ENCODE measurements around the gene VGLL1. TPM values are rescaled to one million over a fixed set of nuclear protein-coding genes. Genes with fewer than 3 reads are reported as not detected.

Gene VGLL1
- total and polyA plus RNA-seq, 4 donors = 0.40 to 13.8 (median 2.2) TPM

DNA sequence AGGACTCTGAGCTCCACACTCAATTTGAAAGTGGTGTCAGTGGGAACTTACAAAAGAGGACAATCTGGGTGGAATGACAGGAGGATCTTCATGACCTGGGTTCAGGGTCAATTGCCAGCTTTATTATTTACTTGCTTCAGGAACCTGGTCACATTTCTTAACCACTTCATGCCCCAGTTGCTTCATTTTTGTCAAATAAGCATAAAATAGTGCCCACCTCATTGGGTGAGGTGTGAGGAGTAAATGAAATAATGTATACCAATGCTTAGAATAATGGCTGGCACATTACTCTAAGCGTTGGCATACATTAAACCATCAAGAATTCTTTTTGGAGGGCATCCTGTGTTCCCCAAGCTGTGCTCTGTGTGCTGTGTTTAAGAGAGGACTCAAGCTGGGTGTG, 19.4 kb downstream of the VGLL1 start:
- Histone ChIP-seq H3K4me3 (no peak overlapping the region), H3K27me3 (ENCODE audit: control insufficient read depth in 3 of 3, insufficient read depth in 3 of 3, low read length in 2 of 3) (peaks cover 0 to 28% (median 20%) of the 10 kb centered on the region in 3 donors), H3K9me3 (ENCODE audit: control insufficient read depth in 4 of 4, insufficient read depth in 3 of 4, low read length in 3 of 4) (no peaks in the 10 kb centered on the region), H3K9ac (ENCODE audit: insufficient read depth in 1 of 2, low read length in 2 of 2) (no peak overlapping the region), H3K4me1 (ENCODE audit: control insufficient read depth in 5 of 5, insufficient read depth in 5 of 5, low read length in 5 of 5) (no peaks in the 10 kb centered on the region), H3K27ac (ENCODE audit: low read depth in 1 of 2, low read length in 1 of 2) (no peak overlapping the region), H3K36me3 (ENCODE audit: control insufficient read depth in 4 of 4, insufficient read depth in 4 of 4, low read length in 4 of 4) (no peaks in the 10 kb centered on the region)
- ATAC-seq (ENCODE audit: insufficient read depth, low FRiP score) (no peak), DNase-seq (no peak)
- TF ChIP-seq, protein P1, sequence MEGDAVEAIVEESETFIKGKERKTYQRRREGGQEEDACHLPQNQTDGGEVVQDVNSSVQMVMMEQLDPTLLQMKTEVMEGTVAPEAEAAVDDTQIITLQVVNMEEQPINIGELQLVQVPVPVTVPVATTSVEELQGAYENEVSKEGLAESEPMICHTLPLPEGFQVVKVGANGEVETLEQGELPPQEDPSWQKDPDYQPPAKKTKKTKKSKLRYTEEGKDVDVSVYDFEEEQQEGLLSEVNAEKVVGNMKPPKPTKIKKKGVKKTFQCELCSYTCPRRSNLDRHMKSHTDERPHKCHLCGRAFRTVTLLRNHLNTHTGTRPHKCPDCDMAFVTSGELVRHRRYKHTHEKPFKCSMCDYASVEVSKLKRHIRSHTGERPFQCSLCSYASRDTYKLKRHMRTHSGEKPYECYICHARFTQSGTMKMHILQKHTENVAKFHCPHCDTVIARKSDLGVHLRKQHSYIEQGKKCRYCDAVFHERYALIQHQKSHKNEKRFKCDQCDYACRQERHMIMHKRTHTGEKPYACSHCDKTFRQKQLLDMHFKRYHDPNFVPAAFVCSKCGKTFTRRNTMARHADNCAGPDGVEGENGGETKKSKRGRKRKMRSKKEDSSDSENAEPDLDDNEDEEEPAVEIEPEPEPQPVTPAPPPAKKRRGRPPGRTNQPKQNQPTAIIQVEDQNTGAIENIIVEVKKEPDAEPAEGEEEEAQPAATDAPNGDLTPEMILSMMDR (IDR thresholded peaks at IDR 0.05; ENCODE audit: control extremely low read depth, extremely low read depth) = no peak
- WGBS, 2 donors = 70 to 100% methylated on average over 1 of the region's 1 CpG

DNA sequence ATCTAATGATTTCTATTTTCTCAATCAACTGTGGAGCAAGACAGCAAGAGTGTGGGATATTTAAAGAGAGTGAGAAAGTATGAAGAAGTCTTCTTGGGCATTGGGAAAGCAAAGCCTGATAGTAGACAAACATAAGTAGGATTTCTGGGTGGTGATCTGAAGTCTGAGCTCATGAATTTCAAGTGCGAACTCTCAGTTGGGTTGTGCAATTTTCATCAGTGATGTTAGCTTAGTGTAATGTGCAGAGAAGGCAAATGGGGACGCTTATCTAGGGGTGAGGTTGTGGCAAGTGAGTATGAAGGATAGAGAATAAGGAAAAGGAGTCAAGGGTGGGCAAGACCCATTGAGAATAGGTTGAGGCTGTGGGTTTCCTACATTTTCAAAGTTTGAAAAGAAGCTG, 23.7 kb downstream of the VGLL1 start:
- TF ChIP-seq, protein P1 (IDR thresholded peaks at IDR 0.05; ENCODE audit: control extremely low read depth, extremely low read depth) = no peak
- Histone ChIP-seq H3K4me1 (ENCODE audit: control insufficient read depth in 5 of 5, insufficient read depth in 5 of 5, low read length in 5 of 5) (no peaks in the 10 kb centered on the region), H3K9me3 (ENCODE audit: control insufficient read depth in 4 of 4, insufficient read depth in 3 of 4, low read length in 3 of 4) (no peaks in the 10 kb centered on the region), H3K27ac (ENCODE audit: low read depth in 1 of 2, low read length in 1 of 2) (no peak overlapping the region), H3K36me3 (ENCODE audit: control insufficient read depth in 4 of 4, insufficient read depth in 4 of 4, low read length in 4 of 4) (no peaks in the 10 kb centered on the region), H3K4me3 (no peak overlapping the region), H3K27me3 (ENCODE audit: control insufficient read depth in 3 of 3, insufficient read depth in 3 of 3, low read length in 2 of 3) (peaks cover 0 to 19% (median 16%) of the 10 kb centered on the region in 3 donors), H3K9ac (ENCODE audit: insufficient read depth in 1 of 2, low read length in 2 of 2) (no peak overlapping the region)
- ATAC-seq (ENCODE audit: insufficient read depth, low FRiP score) (no peak), DNase-seq (no peak)
- 47 to 83% methylated on average over 2 of the region's 2 CpGs for WGBS, 2 donors

DNA sequence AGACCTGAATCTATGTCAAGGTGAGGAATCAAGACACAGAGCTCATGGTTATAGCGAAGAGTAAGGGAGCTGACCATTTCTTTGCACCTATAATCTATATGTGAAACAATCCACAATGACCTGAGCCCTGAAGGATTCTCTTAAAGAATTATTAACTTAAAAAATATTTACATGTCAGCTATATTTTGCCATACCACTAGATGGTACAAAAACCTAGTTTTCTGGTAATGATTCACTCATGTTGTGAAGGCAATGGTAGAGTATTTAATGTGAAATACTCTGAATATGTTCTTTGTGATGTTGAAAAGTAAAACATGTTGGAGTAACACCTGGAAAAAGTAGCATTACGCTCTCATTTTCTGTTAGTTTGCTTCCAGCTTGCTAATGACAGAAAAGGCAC, 40.0 kb downstream of the VGLL1 start:
- Histone ChIP-seq H3K4me1 (ENCODE audit: control insufficient read depth in 5 of 5, insufficient read depth in 5 of 5, low read length in 5 of 5) (peaks cover 0 to 10% (median 0%) of the 10 kb centered on the region in 5 donors), H3K4me3 (no peak overlapping the region), H3K36me3 (ENCODE audit: control insufficient read depth in 4 of 4, insufficient read depth in 4 of 4, low read length in 4 of 4) (no peaks in the 10 kb centered on the region), H3K9me3 (ENCODE audit: control insufficient read depth in 4 of 4, insufficient read depth in 3 of 4, low read length in 3 of 4) (no peaks in the 10 kb centered on the region), H3K9ac (ENCODE audit: insufficient read depth in 1 of 2, low read length in 2 of 2) (no peak overlapping the region), H3K27me3 (ENCODE audit: control insufficient read depth in 3 of 3, insufficient read depth in 3 of 3, low read length in 2 of 3) (peaks cover 0 to 11% (median 0%) of the 10 kb centered on the region in 3 donors), H3K27ac (ENCODE audit: low read depth in 1 of 2, low read length in 1 of 2) (no peak overlapping the region)
- no peak for DNase-seq
- 78 to 97% methylated on average over 2 of the region's 2 CpGs for WGBS, 2 donors
- TF ChIP-seq, protein P1 (IDR thresholded peaks at IDR 0.05; ENCODE audit: control extremely low read depth, extremely low read depth) = no peak
- no peak for ATAC-seq (ENCODE audit: insufficient read depth, low FRiP score)

DNA sequence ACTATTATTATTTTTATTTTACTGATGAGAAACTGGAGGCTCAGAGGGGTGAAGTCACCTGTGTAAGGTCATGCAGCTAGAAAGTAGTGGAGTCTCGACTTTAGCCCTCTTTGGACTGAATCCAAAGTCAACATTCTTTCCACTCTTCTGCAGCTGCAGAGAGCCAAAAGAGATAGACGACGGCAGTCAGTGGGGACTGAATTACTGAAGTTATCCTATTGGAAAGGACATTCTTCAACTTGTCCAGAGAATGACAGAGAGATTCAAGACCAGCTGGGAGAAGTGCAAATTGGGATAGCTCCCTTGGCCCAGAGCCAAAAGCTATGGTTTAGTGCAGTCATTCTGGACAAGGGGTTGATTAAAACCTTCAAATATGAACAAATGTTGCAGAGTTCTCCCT, 42.5 kb downstream of the VGLL1 start:
- no peaks in the 10 kb centered on the region for H3K9me3 ChIP-seq (ENCODE audit: control insufficient read depth in 4 of 4, insufficient read depth in 3 of 4, low read length in 3 of 4)
- H3K4me3 ChIP-seq = no peak overlapping the region
- peaks cover 0 to 17% (median 8%) of the 10 kb centered on the region in 3 donors for H3K27me3 ChIP-seq (ENCODE audit: control insufficient read depth in 3 of 3, insufficient read depth in 3 of 3, low read length in 2 of 3)
- no peaks in the 10 kb centered on the region for H3K36me3 ChIP-seq (ENCODE audit: control insufficient read depth in 4 of 4, insufficient read depth in 4 of 4, low read length in 4 of 4)
- peaks cover 0 to 10% (median 0%) of the 10 kb centered on the region in 5 donors for H3K4me1 ChIP-seq (ENCODE audit: control insufficient read depth in 5 of 5, insufficient read depth in 5 of 5, low read length in 5 of 5)
- ATAC-seq (ENCODE audit: insufficient read depth, low FRiP score) (no peak), DNase-seq (peak in 1 of 3 donors; percentile 24)
- TF ChIP-seq, protein P1 (IDR thresholded peaks at IDR 0.05; ENCODE audit: control extremely low read depth, extremely low read depth) = no peak
- WGBS, 2 donors = 39 to 54% methylated on average over 3 of the region's 3 CpGs
- no peak overlapping the region for H3K9ac ChIP-seq (ENCODE audit: insufficient read depth in 1 of 2, low read length in 2 of 2)
- no peak overlapping the region for H3K27ac ChIP-seq (ENCODE audit: low read depth in 1 of 2, low read length in 1 of 2)

Measured in lung (tissue), 12 donors.